Muscle of leg (tissue), 11 donors: ENCODE results near the gene RPL27A. TPM values are rescaled to one million over a fixed set of nuclear protein-coding genes. Genes with fewer than 3 reads are reported as not detected.

Source experiments
- DNase-seq: peaks from one replicate; pipeline ENCODE4 v3.0.0; 2013
- H3K27ac ChIP-seq: one replicate; pipeline ENCODE4 v1.5.1; 2013; ENCODE audit warnings: mild to moderate bottlenecking, low read length, control low read depth
- H3K27me3 ChIP-seq: one replicate; pipeline ENCODE4 v1.6.1; 2013; ENCODE audit warnings: low read length; ENCODE audit not compliant: control insufficient read depth, insufficient read depth
- H3K36me3 ChIP-seq: one replicate; pipeline ENCODE4 v1.6.1; 2013; ENCODE audit warnings: low read length; ENCODE audit not compliant: control insufficient read depth, insufficient read depth
- H3K4me1 ChIP-seq: one replicate; pipeline ENCODE4 v1.6.1; 2013; ENCODE audit warnings: low read length; ENCODE audit not compliant: control insufficient read depth, insufficient read depth
- H3K4me3 ChIP-seq: one replicate; pipeline ENCODE4 v1.5.1; 2013; ENCODE audit warnings: low read length, control low read depth
- H3K9me3 ChIP-seq: replicated peaks from 2 replicates; pipeline ENCODE4 v1.6.1; 2013; ENCODE audit warnings: low read depth, low read length; ENCODE audit not compliant: control insufficient read depth
- WGBS: methylation state at CpG from one replicate; pipeline ENCODE4 v1.1.5; 2013; ENCODE audit warnings: missing lambda C conversion rate; ENCODE audit not compliant: insufficient coverage; 5-methylcytosine and 5-hydroxymethylcytosine counted together
- polyA plus RNA-seq, 8 donors: library from polyadenylated mRNA; unstranded; fragments of 120-200 nt; gene quantifications; one replicate each; pipeline versions ENCODE4 v1.2.1 to v1.2.3, GENCODE V29; 2013; ENCODE audit warnings: inconsistent platforms in 1 of 8, low replicate concordance in 1 of 8; ENCODE audit not compliant: insufficient read length in 8 of 8, insufficient read depth in 1 of 8
- total RNA-seq: library from RNA; stranded (reverse); fragments of 120-200 nt; gene quantifications from one replicate; pipeline ENCODE4 v1.2.4, GENCODE V29; 2013

Gene RPL27A
- total and polyA plus RNA-seq, 9 donors: 2,776 to 4,193 (median 3,566) TPM

GRCh38 chr11:8726395-8726794, 43.8 kb downstream of the RPL27A start:
- WGBS: no CpG with 5 or more reads among the region's 4 CpGs
- Histone ChIP-seq H3K9me3 (no peaks in the 10 kb centered on the region), H3K36me3 (peaks cover 58% of the 10 kb centered on the region), H3K4me1 (peaks cover 47% of the 10 kb centered on the region), H3K27me3 (no peaks in the 10 kb centered on the region), H3K4me3 (no peak overlapping the region), H3K27ac (no peak overlapping the region)
- no peak for DNase-seq

GRCh38 chr11:8728563-8728962, 46.0 kb downstream of the RPL27A start:
- Histone ChIP-seq H3K9me3 (no peaks in the 10 kb centered on the region), H3K27me3 (no peaks in the 10 kb centered on the region), H3K4me3 (no peak overlapping the region), H3K27ac (no peak overlapping the region), H3K36me3 (peaks cover 50% of the 10 kb centered on the region), H3K4me1 (peaks cover 44% of the 10 kb centered on the region)
- 40% methylated on average over 1 of the region's 4 CpGs for WGBS
- no peak for DNase-seq

- Histone ChIP-seq H3K27me3 (no peaks in the 10 kb centered on the region), H3K36me3 (peaks cover 53% of the 10 kb centered on the region), H3K4me1 (peaks cover 44% of the 10 kb centered on the region), H3K27ac (no peak overlapping the region), H3K9me3 (no peaks in the 10 kb centered on the region), H3K4me3 (no peak overlapping the region)
- DNase-seq: no peak
- WGBS: no CpG with 5 or more reads among the region's 6 CpGs
Measured at GRCh38 chr11:8729067-8729466, 46.5 kb downstream of the RPL27A start.

- Histone ChIP-seq H3K9me3 (no peaks in the 10 kb centered on the region), H3K4me3 (no peak overlapping the region), H3K36me3 (peaks cover 47% of the 10 kb centered on the region), H3K4me1 (peaks cover 39% of the 10 kb centered on the region), H3K27ac (no peak overlapping the region), H3K27me3 (no peaks in the 10 kb centered on the region)
- DNase-seq: no peak
- 79% methylated on average over 37 of the region's 38 CpGs for WGBS
Measured at GRCh38 chr11:8729837-8730696, 47.5 kb downstream of the RPL27A start.

GRCh38 chr11:8730697-8731020, 48.1 kb downstream of the RPL27A start:
- H3K4me3 ChIP-seq: no peak overlapping the region
- no peak for DNase-seq
- peaks cover 39% of the 10 kb centered on the region for H3K4me1 ChIP-seq
- H3K27me3 ChIP-seq: no peaks in the 10 kb centered on the region
- no peaks in the 10 kb centered on the region for H3K9me3 ChIP-seq
- peaks cover 49% of the 10 kb centered on the region for H3K36me3 ChIP-seq
- WGBS: 91% methylated on average over 17 of the region's 23 CpGs
- H3K27ac ChIP-seq: no peak overlapping the region

- H3K27ac ChIP-seq: no peak overlapping the region
- 60% methylated on average over 1 of the region's 3 CpGs for WGBS
- peaks cover 39% of the 10 kb centered on the region for H3K4me1 ChIP-seq
- H3K4me3 ChIP-seq: no peak overlapping the region
- no peaks in the 10 kb centered on the region for H3K9me3 ChIP-seq
- no peak for DNase-seq
- H3K27me3 ChIP-seq: no peaks in the 10 kb centered on the region
- H3K36me3 ChIP-seq: peaks cover 51% of the 10 kb centered on the region
Measured at GRCh38 chr11:8731647-8732323, 49.2 kb downstream of the RPL27A start.

- peak overlapping the region; percentile 29 for H3K27ac ChIP-seq
- H3K36me3 ChIP-seq: peaks cover 52% of the 10 kb centered on the region
- WGBS: 0% methylated on average over 1 of the region's 3 CpGs
- H3K4me3 ChIP-seq: no peak overlapping the region
- no peaks in the 10 kb centered on the region for H3K9me3 ChIP-seq
- H3K27me3 ChIP-seq: no peaks in the 10 kb centered on the region
- H3K4me1 ChIP-seq: peaks cover 38% of the 10 kb centered on the region
- DNase-seq: no peak
Measured at GRCh38 chr11:8732324-8732670, 49.7 kb downstream of the RPL27A start.

GRCh38 chr11:8732748-8733241, 50.2 kb downstream of the RPL27A start:
- H3K9me3 ChIP-seq: no peaks in the 10 kb centered on the region
- H3K4me3 ChIP-seq: no peak overlapping the region
- H3K27ac ChIP-seq: peak overlapping the region; percentile 65
- peak; percentile 56 for DNase-seq
- no peaks in the 10 kb centered on the region for H3K27me3 ChIP-seq
- H3K36me3 ChIP-seq: peaks cover 52% of the 10 kb centered on the region
- H3K4me1 ChIP-seq: peaks cover 34% of the 10 kb centered on the region
- WGBS: 100% methylated on average over 1 of the region's 7 CpGs

GRCh38 chr11:8733852-8734251, 51.3 kb downstream of the RPL27A start:
- Histone ChIP-seq H3K9me3 (no peaks in the 10 kb centered on the region), H3K36me3 (peaks cover 55% of the 10 kb centered on the region), H3K27me3 (no peaks in the 10 kb centered on the region), H3K4me1 (peaks cover 24% of the 10 kb centered on the region), H3K4me3 (no peak overlapping the region), H3K27ac (no peak overlapping the region)
- WGBS: no CpG with 5 or more reads among the region's 2 CpGs
- DNase-seq: no peak

- 83% methylated on average over 5 of the region's 8 CpGs for WGBS
- DNase-seq: no peak
- Histone ChIP-seq H3K27ac (no peak overlapping the region), H3K36me3 (peaks cover 48% of the 10 kb centered on the region), H3K4me3 (no peak overlapping the region), H3K4me1 (peaks cover 22% of the 10 kb centered on the region), H3K9me3 (no peaks in the 10 kb centered on the region), H3K27me3 (no peaks in the 10 kb centered on the region)
Measured at GRCh38 chr11:8735094-8735493, 52.5 kb downstream of the RPL27A start.
